HG03558 (cell line): ENCODE measurements around the gene PI16.

Experiments
- ATAC-seq: cut with Tn5 transposase; IDR thresholded peaks from one replicate; pipeline ENCODE4 v1.9.1; 2021; ENCODE audit warnings: moderate number of reproducible peaks; ENCODE audit not compliant: unreplicated experiment; ENCODE audit errors: extremely low read depth

Gene PI16

DNA sequence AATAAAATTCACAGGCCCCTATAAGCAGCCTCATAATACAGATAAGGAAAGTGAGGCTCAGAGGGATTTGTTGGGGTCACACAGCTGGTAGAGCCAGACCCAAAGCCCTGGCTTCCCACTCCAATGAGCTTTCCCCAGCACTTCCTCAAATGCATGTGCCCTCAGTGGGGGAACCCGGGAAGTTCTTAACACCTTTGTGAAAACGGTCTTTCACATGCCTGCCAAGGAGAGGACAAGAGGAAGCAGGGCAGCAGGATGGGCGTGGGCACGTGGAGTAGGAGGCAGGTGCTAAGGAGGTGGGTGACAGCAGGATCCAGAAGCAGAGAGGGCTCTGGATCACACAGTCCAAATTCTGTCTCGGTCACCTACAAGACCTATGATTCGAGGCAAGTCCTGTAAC lies 598 bp downstream of the PI16 start:
- ATAC-seq: no peak

- no peak for ATAC-seq
Measured at GRCh38 chr6:36955671-36956445, 1.3 kb downstream of the PI16 start.

- no peak for ATAC-seq
Measured at GRCh38 chr6:36956446-36956820, 1.9 kb downstream of the PI16 start.

- no peak for ATAC-seq
Measured at GRCh38 chr6:36957773-36958271, 3.3 kb downstream of the PI16 start.

DNA sequence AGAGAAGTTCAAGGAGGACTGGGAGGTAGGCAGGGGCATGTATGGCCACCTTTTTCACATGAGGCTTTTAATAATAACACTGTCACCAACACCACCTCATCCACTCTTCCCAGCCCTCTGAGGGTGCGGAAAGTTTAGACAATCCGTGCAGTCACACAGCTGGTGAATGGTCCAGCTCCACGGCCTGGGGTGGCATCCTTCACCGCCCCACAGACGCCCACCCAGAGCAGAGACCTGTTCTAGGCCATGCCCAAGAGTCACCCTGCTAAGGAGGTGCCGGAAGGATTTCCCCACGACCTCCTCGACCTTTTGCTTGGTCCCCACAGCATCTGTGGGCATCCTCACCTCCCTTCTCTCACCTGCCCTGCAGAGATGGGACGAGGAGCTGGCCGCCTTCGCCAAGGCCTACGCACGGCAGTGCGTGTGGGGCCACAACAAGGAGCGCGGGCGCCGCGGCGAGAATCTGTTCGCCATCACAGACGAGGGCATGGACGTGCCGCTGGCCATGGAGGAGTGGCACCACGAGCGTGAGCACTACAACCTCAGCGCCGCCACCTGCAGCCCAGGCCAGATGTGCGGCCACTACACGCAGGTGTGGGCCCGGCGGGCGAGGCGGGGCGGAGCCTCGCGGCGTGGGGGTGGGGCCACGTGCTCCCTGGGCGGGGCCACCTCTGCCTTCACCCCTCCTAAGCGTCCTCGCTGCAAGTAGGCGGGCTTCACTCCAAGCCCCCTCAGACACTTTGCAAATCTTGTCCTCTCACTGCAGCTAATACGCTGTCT lies 4.4 kb downstream of the PI16 start:
- no peak for ATAC-seq

GRCh38 chr6:36959555-36960250 lies 5.2 kb downstream of the PI16 start:
- no peak for ATAC-seq

DNA sequence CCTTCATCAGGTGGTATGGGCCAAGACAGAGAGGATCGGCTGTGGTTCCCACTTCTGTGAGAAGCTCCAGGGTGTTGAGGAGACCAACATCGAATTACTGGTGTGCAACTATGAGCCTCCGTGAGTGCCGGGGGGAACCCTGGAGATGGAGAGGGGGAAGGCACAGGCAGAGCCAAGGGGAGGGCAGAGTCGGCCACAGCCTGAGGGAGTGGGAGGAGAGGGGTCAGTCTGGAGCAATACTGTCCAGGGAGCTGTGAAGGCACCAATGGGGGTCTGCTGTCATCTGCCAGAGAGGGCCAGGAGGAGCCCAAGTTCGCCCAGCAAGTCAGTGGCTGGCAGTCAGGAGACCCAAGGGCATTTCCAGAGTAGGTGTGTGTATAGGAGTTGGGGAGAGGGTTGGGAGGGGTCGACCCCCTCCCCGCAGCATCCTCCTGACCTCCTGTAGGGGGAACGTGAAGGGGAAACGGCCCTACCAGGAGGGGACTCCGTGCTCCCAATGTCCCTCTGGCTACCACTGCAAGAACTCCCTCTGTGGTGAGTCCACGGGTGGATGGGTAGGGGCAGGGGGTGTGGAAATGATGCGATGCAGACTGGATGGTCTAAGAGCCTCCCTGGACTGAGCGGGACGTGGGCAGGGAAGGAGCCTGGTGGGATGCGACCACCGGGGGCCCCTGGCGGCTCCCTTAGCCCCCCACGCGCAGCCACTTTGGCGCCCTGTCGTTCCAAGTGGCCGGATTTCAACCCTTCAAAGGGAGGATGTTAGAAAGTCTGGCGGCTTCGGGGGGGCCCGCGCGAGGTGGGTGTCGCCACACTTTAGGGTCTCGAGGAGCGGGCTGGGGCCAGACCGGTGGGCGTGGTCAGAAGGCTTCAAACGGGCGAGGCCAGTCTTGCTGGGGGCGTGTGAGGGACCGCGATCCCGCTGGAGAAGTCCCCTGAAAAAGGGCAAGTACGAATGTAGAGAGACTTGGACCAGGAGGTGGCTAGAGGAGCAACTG lies 7.2 kb downstream of the PI16 start:
- ATAC-seq: no peak

DNA sequence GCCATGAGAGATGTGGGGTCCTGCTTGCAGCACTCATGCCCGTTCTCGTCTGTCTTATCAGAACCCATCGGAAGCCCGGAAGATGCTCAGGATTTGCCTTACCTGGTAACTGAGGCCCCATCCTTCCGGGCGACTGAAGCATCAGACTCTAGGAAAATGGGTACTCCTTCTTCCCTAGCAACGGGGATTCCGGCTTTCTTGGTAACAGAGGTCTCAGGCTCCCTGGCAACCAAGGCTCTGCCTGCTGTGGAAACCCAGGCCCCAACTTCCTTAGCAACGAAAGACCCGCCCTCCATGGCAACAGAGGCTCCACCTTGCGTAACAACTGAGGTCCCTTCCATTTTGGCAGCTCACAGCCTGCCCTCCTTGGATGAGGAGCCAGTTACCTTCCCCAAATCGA lies 8.3 kb downstream of the PI16 start:
- ATAC-seq: no peak

GRCh38 chr6:36963451-36964290 lies 9.1 kb downstream of the PI16 start:
- ATAC-seq: no peak

DNA sequence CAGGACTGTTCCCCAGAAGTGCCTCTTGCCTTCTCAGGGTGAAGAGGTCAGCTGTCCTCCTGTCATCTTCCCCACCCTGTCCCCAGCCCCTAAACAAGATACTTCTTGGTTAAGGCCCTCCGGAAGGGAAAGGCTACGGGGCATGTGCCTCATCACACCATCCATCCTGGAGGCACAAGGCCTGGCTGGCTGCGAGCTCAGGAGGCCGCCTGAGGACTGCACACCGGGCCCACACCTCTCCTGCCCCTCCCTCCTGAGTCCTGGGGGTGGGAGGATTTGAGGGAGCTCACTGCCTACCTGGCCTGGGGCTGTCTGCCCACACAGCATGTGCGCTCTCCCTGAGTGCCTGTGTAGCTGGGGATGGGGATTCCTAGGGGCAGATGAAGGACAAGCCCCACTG lies 9.8 kb downstream of the PI16 start:
- no peak for ATAC-seq

- no peak for ATAC-seq
Measured at GRCh38 chr6:36964908-36965307, 10.4 kb downstream of the PI16 start.

- no peak for ATAC-seq
Measured at GRCh38 chr6:36967301-36967700, 12.8 kb downstream of the PI16 start.

GRCh38 chr6:36967757-36968156 lies 13.2 kb downstream of the PI16 start:
- ATAC-seq: no peak

DNA sequence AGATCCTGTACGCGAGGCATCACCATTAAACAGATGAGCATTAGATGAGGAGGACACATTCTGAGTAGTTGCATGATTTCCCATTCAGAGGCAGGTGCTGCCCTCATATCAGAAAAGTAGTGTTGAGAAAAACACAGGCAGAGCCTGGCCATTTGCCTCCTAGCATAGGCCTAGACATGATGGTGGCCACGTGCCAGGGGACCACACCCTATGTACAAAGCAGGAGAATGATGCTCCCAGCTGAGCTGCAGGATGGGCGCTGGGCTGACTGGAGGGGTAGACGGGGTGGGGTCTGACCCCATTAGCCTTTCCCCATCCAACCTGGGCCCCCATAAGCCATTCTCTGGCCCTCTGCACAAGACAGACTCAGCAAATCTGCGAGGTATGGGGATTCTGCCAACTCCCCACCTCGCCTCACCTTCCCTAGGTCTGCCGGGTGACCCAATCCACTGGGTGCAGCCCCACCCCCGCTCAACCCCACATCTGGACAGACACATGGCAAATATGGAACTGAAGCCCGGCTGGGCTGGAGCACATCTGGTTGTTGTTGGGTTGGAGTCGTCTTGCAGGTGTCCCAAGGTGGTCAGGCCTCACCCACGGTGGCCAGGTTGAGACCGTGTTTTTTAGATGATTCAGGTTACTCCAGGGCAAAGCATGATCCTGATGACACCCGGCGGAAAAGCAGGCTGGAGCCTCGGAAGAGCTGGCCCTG lies 13.9 kb downstream of the PI16 start:
- no peak for ATAC-seq

DNA sequence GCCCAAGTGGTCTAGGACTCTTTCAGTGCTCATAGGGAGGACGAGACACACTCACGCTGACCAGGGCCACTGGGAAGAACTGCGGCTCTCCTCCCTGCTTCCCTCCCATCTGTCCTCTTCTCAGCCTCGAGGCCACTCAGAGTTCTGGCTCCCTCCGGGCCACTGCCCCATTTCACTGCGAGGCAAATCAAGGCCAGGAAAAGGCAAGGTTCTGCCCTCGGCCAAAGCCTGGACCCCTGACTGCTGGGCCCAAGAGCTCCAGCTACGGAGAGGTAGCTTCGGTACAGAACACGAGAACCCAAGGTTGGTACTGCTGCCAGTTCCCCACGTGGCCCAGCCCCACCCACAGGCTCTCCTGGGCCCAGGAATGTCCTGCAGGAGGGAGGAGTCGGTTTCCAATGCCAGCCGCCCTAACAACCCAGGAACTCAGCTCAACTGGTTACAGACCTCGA lies 14.7 kb downstream of the PI16 start:
- ATAC-seq: no peak

DNA sequence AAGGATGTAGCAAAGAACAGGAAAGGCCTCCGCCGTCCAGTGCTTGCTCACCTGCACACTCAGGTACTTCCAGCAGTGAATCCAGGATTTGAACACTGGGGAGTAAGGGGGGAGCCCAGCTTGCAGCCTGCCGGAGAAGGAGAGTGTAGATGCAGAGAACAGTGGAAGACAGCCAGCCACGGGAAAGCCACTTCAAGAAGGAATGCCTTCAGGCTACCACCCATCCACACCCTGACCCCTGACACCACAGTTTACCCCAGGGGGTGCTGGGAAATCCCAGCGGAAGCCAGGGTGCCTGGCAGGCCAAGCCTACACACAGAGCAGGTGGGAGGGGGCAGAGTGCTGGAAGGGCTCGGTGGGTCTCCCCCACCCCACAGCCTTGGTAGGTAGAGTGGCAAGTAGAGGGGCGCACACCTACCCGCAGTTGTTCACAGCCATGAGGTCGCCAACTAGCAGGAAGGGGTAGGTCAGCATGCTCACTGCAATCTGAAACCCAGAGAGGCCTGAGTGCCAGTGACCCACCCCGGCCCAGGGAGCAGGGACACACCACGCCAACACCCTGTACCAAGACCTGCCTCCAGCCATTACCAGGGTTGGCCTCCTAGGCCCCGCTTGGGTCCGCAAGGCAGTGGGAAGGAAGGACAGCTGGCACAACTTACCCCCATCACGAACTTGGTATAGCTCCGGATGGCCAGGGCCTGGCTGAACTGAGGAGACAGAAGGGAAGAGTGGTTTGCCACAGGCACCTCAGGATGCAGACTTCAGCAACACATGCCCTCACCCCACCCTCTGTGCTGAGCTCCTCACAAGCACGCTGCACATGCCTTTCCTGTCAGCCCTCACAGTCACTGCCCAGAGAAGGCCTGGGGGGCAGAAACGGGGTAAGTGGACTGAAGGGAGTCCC lies 15.7 kb downstream of the PI16 start:
- no peak for ATAC-seq
